ENCODE measurements around the gene KLK13. TPM values are rescaled to one million over a fixed set of nuclear protein-coding genes. Genes with fewer than 3 reads are reported as not detected.

The KLK13 gene
- total and polyA plus RNA-seq, 5 donors, result 0.20 TPM; not detected in 4

DNA sequence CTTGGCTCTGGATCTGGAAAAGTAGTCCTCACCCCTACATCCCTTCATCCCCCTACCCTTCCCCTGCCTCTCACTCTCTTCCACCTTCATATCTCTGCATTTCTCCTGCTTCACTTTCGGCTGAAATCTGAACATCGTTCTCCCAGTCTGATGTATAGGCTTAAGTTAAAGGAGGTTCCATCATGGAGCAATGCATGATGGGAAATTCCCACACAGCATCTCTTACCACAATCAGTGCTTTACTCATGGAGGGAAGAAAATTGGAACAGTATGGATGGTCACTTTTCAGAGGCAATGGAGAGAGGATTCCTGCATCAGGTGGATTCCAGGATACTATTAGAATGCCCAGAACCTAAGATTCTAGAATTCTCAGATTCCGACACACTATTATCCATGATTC lies 57.4 kb downstream of the KLK13 start:
- ATAC-seq (no peak), DNase-seq (no peak)
- Histone ChIP-seq H3K27me3 (ENCODE audit: control insufficient read depth, insufficient read depth) (no peaks in the 10 kb centered on the region), H3K27ac (ENCODE audit: low read length) (no peak overlapping the region), H3K9me3 (ENCODE audit: control insufficient read depth, low read length) (no peaks in the 10 kb centered on the region), H3K4me1 (ENCODE audit: control insufficient read depth, insufficient read depth, low read length) (no peaks in the 10 kb centered on the region), H3K4me3 (ENCODE audit: low read length) (no peak overlapping the region)
- intact Hi-C loops (cut with DNase I), result no loop called here
- 68% methylated on average over 3 of the region's 3 CpGs for WGBS

DNA sequence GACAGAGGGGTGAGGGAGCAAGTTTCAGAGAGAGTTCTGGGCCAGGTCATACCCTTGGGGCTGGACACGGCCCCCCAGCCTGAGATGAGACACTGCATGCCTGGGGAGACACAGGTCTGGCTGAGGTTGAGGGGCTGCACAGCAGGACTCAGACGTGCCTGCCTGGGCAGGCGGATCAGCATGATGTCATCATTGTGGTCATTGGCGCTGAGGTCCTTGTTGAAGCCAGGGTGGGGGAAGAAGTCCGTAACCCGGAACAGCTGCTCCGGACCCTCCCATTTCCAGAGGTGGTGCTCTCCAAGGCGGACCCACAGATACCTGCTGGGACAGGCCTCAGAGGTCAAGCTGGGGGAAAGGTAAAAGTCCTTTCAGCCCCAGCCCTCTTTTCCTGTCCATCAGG lies 58.5 kb downstream of the KLK13 start:
- intact Hi-C loops (cut with DNase I), result no loop called here
- no peak for ATAC-seq
- WGBS, result 45% methylated on average over 8 of the region's 8 CpGs
- H3K27me3 ChIP-seq (ENCODE audit: control insufficient read depth, insufficient read depth), result no peaks in the 10 kb centered on the region
- H3K27ac ChIP-seq (ENCODE audit: low read length), result no peak overlapping the region
- no peak overlapping the region for H3K4me3 ChIP-seq (ENCODE audit: low read length)
- no peaks in the 10 kb centered on the region for H3K4me1 ChIP-seq (ENCODE audit: control insufficient read depth, insufficient read depth, low read length)
- DNase-seq, result no peak
- no peaks in the 10 kb centered on the region for H3K9me3 ChIP-seq (ENCODE audit: control insufficient read depth, low read length)

Other genes with a start within 250 kb of the KLK13 start
- gene KLK1, start 241.3 kb downstream of the KLK13 start, total RNA-seq, result under 1 TPM in 2 of 4 donors, not detected in 2; 0.54 to 0.82 TPM
- 0.18 TPM for gene KLK1, start 241.3 kb downstream of the KLK13 start, polyA plus RNA-seq
- not detected for gene KLK15, start 231.5 kb downstream of the KLK13 start, total RNA-seq
- not detected for gene KLK15, start 231.5 kb downstream of the KLK13 start, polyA plus RNA-seq
- gene KLK3, start 210.2 kb downstream of the KLK13 start, total RNA-seq, result not detected
- gene KLK3, start 210.2 kb downstream of the KLK13 start, polyA plus RNA-seq, result not detected
- gene KLK2, start 191.7 kb downstream of the KLK13 start, total RNA-seq, result not detected
- not detected for gene KLK2, start 191.7 kb downstream of the KLK13 start, polyA plus RNA-seq
- gene KLK4, start 153.7 kb downstream of the KLK13 start, total RNA-seq, result not detected
- gene KLK4, start 153.7 kb downstream of the KLK13 start, polyA plus RNA-seq, result not detected
- gene KLK5, start 112.1 kb downstream of the KLK13 start, total RNA-seq, result not detected
- gene KLK5, start 112.1 kb downstream of the KLK13 start, polyA plus RNA-seq, result not detected
- gene KLK6, start 95.5 kb downstream of the KLK13 start, total RNA-seq, result not detected
- not detected for gene KLK6, start 95.5 kb downstream of the KLK13 start, polyA plus RNA-seq
- not detected for gene KLK7, start 81.2 kb downstream of the KLK13 start, total RNA-seq
- not detected for gene KLK7, start 81.2 kb downstream of the KLK13 start, polyA plus RNA-seq
- gene KLK8, start 63.5 kb downstream of the KLK13 start, total RNA-seq, result not detected
- gene KLK8, start 63.5 kb downstream of the KLK13 start, polyA plus RNA-seq, result 0.07 TPM
- under 1 TPM in 3 of 4 donors, not detected in 1; 0.48 to 0.89 (median 0.50) TPM for gene KLK10, start 45.4 kb downstream of the KLK13 start, total RNA-seq
- 0.48 TPM for gene KLK10, start 45.4 kb downstream of the KLK13 start, polyA plus RNA-seq
- under 1 TPM in 3 of 4 donors, not detected in 1; 0.50 to 0.69 (median 0.50) TPM for gene KLK11, start 38.5 kb downstream of the KLK13 start, total RNA-seq
- gene KLK11, start 38.5 kb downstream of the KLK13 start, polyA plus RNA-seq, result 0.14 TPM
- gene KLK12, start 30.1 kb downstream of the KLK13 start, total RNA-seq, result not detected
- not detected for gene KLK12, start 30.1 kb downstream of the KLK13 start, polyA plus RNA-seq
- 1 to 10 TPM in 1 of 4 donors, under 1 TPM in 1, not detected in 2; 0.31 to 1.0 TPM for gene KLK14, start 17.8 kb upstream of the KLK13 start, total RNA-seq
- gene KLK14, start 17.8 kb upstream of the KLK13 start, polyA plus RNA-seq, result not detected
- gene CTU1, start 43.3 kb upstream of the KLK13 start, total RNA-seq, result 1 to 10 TPM; 4.2 to 5.3 (median 4.4) TPM
- gene CTU1, start 43.3 kb upstream of the KLK13 start, polyA plus RNA-seq, result 2.0 TPM
- gene SIGLEC9, start 59.8 kb upstream of the KLK13 start, total RNA-seq, result 1 to 10 TPM; 2.9 to 6.0 (median 4.7) TPM
- gene SIGLEC9, start 59.8 kb upstream of the KLK13 start, polyA plus RNA-seq, result 1.2 TPM
- 1 to 10 TPM; 1.3 to 2.4 (median 2.0) TPM for gene SIGLEC7, start 77.2 kb upstream of the KLK13 start, total RNA-seq
- 0.59 TPM for gene SIGLEC7, start 77.2 kb upstream of the KLK13 start, polyA plus RNA-seq
- gene CD33, start 160.0 kb upstream of the KLK13 start, total RNA-seq, result 1 to 10 TPM; 2.3 to 6.0 (median 4.1) TPM
- gene CD33, start 160.0 kb upstream of the KLK13 start, polyA plus RNA-seq, result 2.4 TPM
- not detected for gene SIGLECL1, start 186.0 kb upstream of the KLK13 start, total RNA-seq
- gene SIGLECL1, start 186.0 kb upstream of the KLK13 start, polyA plus RNA-seq, result not detected
- gene IGLON5, start 246.6 kb upstream of the KLK13 start, total RNA-seq, result under 1 TPM in 1 of 4 donors, not detected in 3; 0.31 TPM
- gene IGLON5, start 246.6 kb upstream of the KLK13 start, polyA plus RNA-seq, result 0.07 TPM

All from right cardiac atrium (tissue), 5 donors.